GM10248 (cell line): Measurements from ENCODE around the gene ZYG11A.

Experiments used
- CTCF ChIA-PET: fragments of 300-600 bp; sonication (Branson Sonifier 250); formaldehyde crosslinking; extraction: SDS; loops from one replicate; lab custom pipeline; 2021; ENCODE audit warnings: antibody characterized with exemption; lab: Yijun Ruan, JAX
- POLR2A ChIA-PET: fragments of 350-650 bp; sonication (Branson Sonifier 250); formaldehyde crosslinking; extraction: SDS; loops from one replicate; lab custom pipeline; 2020; ENCODE audit warnings: antibody characterized with exemption; lab: Yijun Ruan, JAX
- DNase-seq: peaks from one replicate; pipeline ENCODE4 v3.0.0; 2012; ENCODE audit errors: extremely low spot score
- CTCF ChIP-seq: IDR thresholded peaks from 2 replicates; pipeline ENCODE4 v1.5.1; 2012; ENCODE audit warnings: mild to moderate bottlenecking, low read depth; ENCODE audit errors: extremely low read depth, missing control alignments, control extremely low read depth

Gene ZYG11A

GRCh38 chr1:52944566-52944965, 102.0 kb downstream of the ZYG11A start:
- no peak for DNase-seq
- POLR2A ChIA-PET: no interaction called here
- CTCF ChIA-PET: interaction anchor here (1.1 to 2.2 kb wide), 2 partner anchors 9 to 23 kb away, joined by 3 to 7 read pairs; partner anchors contain the start of gene ECHDC2
- no peak for TF ChIP-seq CTCF
